Stomach (tissue), 9 donors: ENCODE results near the gene SLCO1A2. TPM values are rescaled to one million over a fixed set of nuclear protein-coding genes. Genes with fewer than 3 reads are reported as not detected.

Source experiments
- DNase-seq, 2 donors: peaks; one replicate each; pipeline versions ENCODE4 v3.0.0 to v3.0.0-alpha.2; 2013 to 2019
- H3K27ac ChIP-seq, 5 donors: fragments of 200-600 bp in 4 of 5; sonication (generic) in 4 of 5; one replicate each; pipeline ENCODE4 v1.5.1; 2013 to 2019; ENCODE audit warnings: mild to moderate bottlenecking in 1 of 5, moderate library complexity in 1 of 5
- H3K27me3 ChIP-seq, 3 donors: fragments of 200-600 bp; sonication (generic); one replicate each; pipeline ENCODE4 v1.5.1; 2017 to 2019; ENCODE audit warnings: mixed run types in 1 of 3
- H3K36me3 ChIP-seq, 4 donors: fragments of 200-600 bp; sonication (generic); 1 replicate in 3 of 4; 2 replicates in 1 of 4; pipeline ENCODE4 v1.5.1; 2016 to 2019
- H3K4me1 ChIP-seq, 4 donors: fragments of 200-600 bp; sonication (generic); one replicate each; pipeline ENCODE4 v1.5.1; 2016 to 2019
- H3K4me3 ChIP-seq, 4 donors: fragments of 200-600 bp; sonication (generic) in 3 of 4; one replicate each; pipeline ENCODE4 v1.5.1; 2016 to 2019; ENCODE audit warnings: mild to moderate bottlenecking in 1 of 4
- H3K9me3 ChIP-seq, 4 donors: fragments of 200-600 bp; sonication (generic); one replicate each; pipeline ENCODE4 v1.5.1; 2016 to 2019
- EP300 ChIP-seq: sonication (generic); formaldehyde crosslinking; IDR thresholded peaks from one replicate; pipeline ENCODE4 v1.6.1; 2017; ENCODE audit warnings: antibody characterized with exemption
- POLR2A ChIP-seq, 4 donors: fragments of 450-650 bp; IDR thresholded peaks; one replicate each; pipeline ENCODE4 v1.6.1; 2016; ENCODE audit warnings: antibody characterized with exemption in 4 of 4, control low read depth in 2 of 4, mild to moderate bottlenecking in 1 of 4, moderate library complexity in 1 of 4
- POLR2AphosphoS5 ChIP-seq, 3 donors: sonication (generic); formaldehyde crosslinking; IDR thresholded peaks; one replicate each; pipeline ENCODE4 v1.6.1; 2016; ENCODE audit warnings: antibody characterized with exemption in 3 of 3
- WGBS, 5 donors: extraction: QIAGEN DNeasy Blood & Tissue Kit in 3 of 5; methylation state at CpG; one replicate each; pipeline versions ENCODE4 v1.1.5 to v1.1.7; 2013 to 2018; 5-methylcytosine and 5-hydroxymethylcytosine counted together
- intact Hi-C: fragments of 100-400 bp; cut with DNase I; formaldehyde crosslinking; loops from one replicate; pipeline ENCODE4 v1.15.1; 2023; ENCODE audit warnings: low total_unique reads
- polyA plus RNA-seq, 3 donors: library from polyadenylated mRNA; stranded (reverse); fragments of 200-250 nt; gene quantifications; one replicate each; pipeline ENCODE4 v1.2.3, GENCODE V29; 2013
- total RNA-seq, 5 donors: library from RNA; depleted of rRNA; stranded (reverse); fragments of >200 nt; gene quantifications; one replicate each; pipeline versions ENCODE4 v1.1.0 to v1.2.3, GENCODE V29; 2014 to 2016
- TF ChIP-seq, protein P1 (sequence below), 7 experiments: fragments of 450-650 bp in 4 of 7; fragments of 200-600 bp in 3 of 7; sonication (generic) in 3 of 7; IDR thresholded peaks; one replicate each; pipeline ENCODE4 v1.5.1; 2016 to 2019; ENCODE audit warnings: antibody characterized with exemption in 7 of 7, control low read depth in 2 of 7, mild to moderate bottlenecking in 1 of 7
- donor health status: healthy with polysubstance abuse.
- donor health status: Bipolar disorder and iron deficiency.
- donor health status: healthy.

SLCO1A2 gene
- total and polyA plus RNA-seq, 8 donors: not detected

- intact Hi-C loops: no loop called here
- 45 to 69% (median 55%) methylated on average over 4 of the region's 4 CpGs for WGBS, 5 donors
Measured at GRCh38 chr12:21239866-21240265, 94.9 kb downstream of the SLCO1A2 start.

GRCh38 chr12:21234395-21234794 is 100.3 kb downstream of the SLCO1A2 start:
- TF ChIP-seq POLR2A (IDR thresholded peaks at IDR 0.05) (no peak), EP300 (no peak), POLR2AphosphoS5 (IDR thresholded peaks at IDR 0.05) (no peak)
- TF ChIP-seq, protein P1, sequence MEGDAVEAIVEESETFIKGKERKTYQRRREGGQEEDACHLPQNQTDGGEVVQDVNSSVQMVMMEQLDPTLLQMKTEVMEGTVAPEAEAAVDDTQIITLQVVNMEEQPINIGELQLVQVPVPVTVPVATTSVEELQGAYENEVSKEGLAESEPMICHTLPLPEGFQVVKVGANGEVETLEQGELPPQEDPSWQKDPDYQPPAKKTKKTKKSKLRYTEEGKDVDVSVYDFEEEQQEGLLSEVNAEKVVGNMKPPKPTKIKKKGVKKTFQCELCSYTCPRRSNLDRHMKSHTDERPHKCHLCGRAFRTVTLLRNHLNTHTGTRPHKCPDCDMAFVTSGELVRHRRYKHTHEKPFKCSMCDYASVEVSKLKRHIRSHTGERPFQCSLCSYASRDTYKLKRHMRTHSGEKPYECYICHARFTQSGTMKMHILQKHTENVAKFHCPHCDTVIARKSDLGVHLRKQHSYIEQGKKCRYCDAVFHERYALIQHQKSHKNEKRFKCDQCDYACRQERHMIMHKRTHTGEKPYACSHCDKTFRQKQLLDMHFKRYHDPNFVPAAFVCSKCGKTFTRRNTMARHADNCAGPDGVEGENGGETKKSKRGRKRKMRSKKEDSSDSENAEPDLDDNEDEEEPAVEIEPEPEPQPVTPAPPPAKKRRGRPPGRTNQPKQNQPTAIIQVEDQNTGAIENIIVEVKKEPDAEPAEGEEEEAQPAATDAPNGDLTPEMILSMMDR (IDR thresholded peaks at IDR 0.05): no peak
- no peaks in the 10 kb centered on the region for H3K36me3 ChIP-seq
- 75 to 80% (median 78%) methylated on average over 5 of the region's 5 CpGs for WGBS, 5 donors

More at GRCh38 chr12:21239866-21240265, 94.9 kb downstream of the SLCO1A2 start:
- Histone ChIP-seq H3K9me3 (no peaks in the 10 kb centered on the region), H3K27ac (no peak overlapping the region), H3K4me1 (no peaks in the 10 kb centered on the region), H3K27me3 (no peaks in the 10 kb centered on the region), H3K4me3 (no peak overlapping the region), H3K36me3 (no peaks in the 10 kb centered on the region)
- no peak for DNase-seq
- TF ChIP-seq POLR2A (IDR thresholded peaks at IDR 0.05) (no peak), POLR2AphosphoS5 (IDR thresholded peaks at IDR 0.05) (no peak), EP300 (no peak)
- TF ChIP-seq, protein P1 (IDR thresholded peaks at IDR 0.05): no peak

DNA sequence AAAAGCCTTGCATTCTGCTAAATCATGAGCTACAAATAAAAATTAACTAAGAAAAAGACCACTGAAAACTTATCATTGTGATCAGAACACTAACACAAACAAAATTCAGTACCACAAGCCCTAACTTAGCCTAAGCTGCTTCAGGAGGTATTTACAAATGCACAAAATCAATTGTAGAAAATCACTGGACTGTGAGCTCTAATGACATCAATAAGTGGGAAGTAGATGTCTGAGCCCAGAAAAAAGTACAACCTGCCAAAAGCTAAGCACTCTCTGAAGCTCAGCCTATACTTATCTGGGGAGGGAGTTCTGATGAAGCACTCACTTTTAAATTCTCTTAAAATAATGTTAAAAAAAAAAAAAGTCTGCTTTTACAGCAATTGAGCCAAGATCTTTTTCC is 110.8 kb downstream of the SLCO1A2 start:
- no peak for TF ChIP-seq EP300
- TF ChIP-seq, protein P1 (IDR thresholded peaks at IDR 0.05): no peak
- no peak for TF ChIP-seq POLR2A (IDR thresholded peaks at IDR 0.05)
- TF ChIP-seq POLR2AphosphoS5 (IDR thresholded peaks at IDR 0.05): no peak
- Histone ChIP-seq H3K4me3 (no peak overlapping the region), H3K27me3 (no peaks in the 10 kb centered on the region), H3K36me3 (no peaks in the 10 kb centered on the region), H3K9me3 (no peaks in the 10 kb centered on the region), H3K4me1 (no peaks in the 10 kb centered on the region), H3K27ac (no peak overlapping the region)
- no peak for DNase-seq
- intact Hi-C loops: no loop called here

More at GRCh38 chr12:21234395-21234794, 100.3 kb downstream of the SLCO1A2 start:
- DNase-seq: no peak
- Histone ChIP-seq H3K4me1 (no peaks in the 10 kb centered on the region), H3K27me3 (no peaks in the 10 kb centered on the region), H3K27ac (no peak overlapping the region), H3K4me3 (no peak overlapping the region), H3K9me3 (no peaks in the 10 kb centered on the region)
- intact Hi-C loops: no loop called here

GRCh38 chr12:21221778-21222177 is 112.9 kb downstream of the SLCO1A2 start:
- Histone ChIP-seq H3K27me3 (no peaks in the 10 kb centered on the region), H3K36me3 (no peaks in the 10 kb centered on the region), H3K27ac (no peak overlapping the region), H3K4me1 (no peaks in the 10 kb centered on the region), H3K4me3 (no peak overlapping the region), H3K9me3 (no peaks in the 10 kb centered on the region)
- DNase-seq: no peak
- intact Hi-C loops: no loop called here
- TF ChIP-seq POLR2AphosphoS5 (IDR thresholded peaks at IDR 0.05) (no peak), EP300 (no peak), POLR2A (IDR thresholded peaks at IDR 0.05) (no peak)
- TF ChIP-seq, protein P1 (IDR thresholded peaks at IDR 0.05): no peak
